HG02798 (cell line): ENCODE data around the gene FGGY.
"Not testable (repeated sequence)": the region's sequence is repeated elsewhere in the genome, so short reads cannot be mapped to it uniquely, and the experiment has no call there.

Experiments used
- ATAC-seq: cut with Tn5 transposase; IDR thresholded peaks from one replicate; pipeline ENCODE4 v1.9.1; 2021; ENCODE audit warnings: mild to moderate bottlenecking; ENCODE audit not compliant: unreplicated experiment, poor library complexity

The FGGY gene

DNA sequence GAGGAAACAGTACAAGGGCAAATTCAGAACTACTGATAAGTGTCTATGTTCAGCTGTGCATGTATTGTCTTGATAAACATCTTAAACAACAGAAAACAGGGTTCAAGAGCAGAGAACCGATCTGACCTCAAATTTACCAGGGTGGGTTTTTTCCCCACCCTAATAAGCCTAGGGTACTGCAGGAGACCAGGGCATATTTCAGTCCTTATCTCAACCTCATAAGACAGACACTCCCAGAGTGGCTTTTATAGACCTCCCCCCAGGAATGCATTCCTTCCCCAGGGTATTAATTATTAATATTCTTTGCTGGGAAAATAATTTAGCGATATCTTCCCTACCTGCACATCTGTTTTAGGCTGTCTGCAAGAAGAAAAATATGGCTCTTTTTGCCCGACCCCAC lies 261.7 kb downstream of the FGGY start:
- not testable (repeated sequence) for ATAC-seq

GRCh38 chr1:59560807-59561450 lies 264.0 kb downstream of the FGGY start:
- ATAC-seq: peak; percentile 63

GRCh38 chr1:59561796-59562195 lies 264.9 kb downstream of the FGGY start:
- ATAC-seq: no peak

DNA sequence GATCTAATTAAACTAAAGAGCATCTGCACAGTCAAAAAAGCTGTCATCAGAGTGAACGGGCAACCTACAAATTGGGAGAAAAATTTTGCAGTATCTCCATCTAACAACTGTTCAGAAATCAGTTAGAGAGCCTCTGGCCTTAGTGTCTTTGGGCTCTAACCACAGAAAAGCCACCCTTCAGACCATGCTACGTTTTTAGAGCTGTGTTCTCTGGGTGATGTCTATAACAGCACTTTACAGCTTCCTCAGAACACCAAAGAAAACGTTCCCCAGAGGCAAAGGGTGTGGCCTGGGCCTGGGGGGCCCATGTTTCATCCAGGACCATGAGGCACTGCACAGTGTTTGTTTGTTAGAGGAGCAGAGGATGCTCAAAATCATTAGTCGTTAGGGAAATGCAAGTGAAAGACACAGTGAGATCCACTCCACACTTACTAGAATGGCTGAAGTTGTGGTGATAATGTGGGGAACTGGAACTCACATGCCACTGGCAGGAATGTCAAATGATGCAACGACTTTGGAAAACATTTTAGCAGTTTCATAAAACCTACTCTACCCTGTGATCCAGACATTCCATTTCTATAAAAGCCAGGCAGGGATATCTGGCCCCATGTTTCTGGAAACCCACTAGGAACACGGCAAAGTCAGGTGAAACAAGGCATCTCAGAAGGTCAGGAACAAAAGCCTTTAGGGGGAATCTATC lies 267.4 kb downstream of the FGGY start:
- ATAC-seq: no peak

DNA sequence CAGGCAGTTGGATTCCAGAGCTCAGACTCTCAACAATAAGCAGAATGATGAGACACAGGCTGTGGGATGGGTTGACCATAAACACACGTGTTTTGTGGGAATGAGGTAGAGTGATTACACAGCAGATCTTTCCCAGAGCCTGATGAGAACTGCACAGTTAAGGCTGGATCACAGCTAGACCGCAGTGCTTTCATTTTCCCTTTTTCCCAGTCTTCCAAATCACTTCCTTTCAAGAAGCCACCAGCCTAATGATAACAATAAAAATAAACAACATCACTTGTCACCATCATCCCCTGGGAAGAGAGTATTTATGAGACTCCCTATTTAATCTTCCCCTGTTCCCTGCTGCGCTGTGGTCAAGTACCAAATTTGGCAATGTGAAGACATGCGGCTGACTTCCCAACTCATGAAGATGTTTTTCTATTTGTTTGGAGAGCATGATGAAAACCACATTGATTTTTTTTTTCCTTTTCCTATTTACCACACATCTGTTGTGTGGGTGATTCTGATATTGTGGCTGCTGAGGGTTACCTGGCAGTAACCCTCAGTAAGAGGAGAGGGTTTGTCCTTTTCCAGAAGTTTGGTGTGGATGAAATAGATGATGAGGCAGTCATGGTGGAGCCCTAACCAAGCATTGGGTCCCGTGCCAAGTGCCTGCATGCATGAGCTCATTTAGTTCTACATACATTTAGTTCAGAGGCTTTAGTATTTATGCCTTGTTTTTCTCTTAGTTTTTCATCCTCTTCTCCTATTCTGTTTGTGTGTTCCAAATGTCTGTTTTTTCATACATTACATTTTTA lies 268.9 kb downstream of the FGGY start:
- ATAC-seq: no peak

DNA sequence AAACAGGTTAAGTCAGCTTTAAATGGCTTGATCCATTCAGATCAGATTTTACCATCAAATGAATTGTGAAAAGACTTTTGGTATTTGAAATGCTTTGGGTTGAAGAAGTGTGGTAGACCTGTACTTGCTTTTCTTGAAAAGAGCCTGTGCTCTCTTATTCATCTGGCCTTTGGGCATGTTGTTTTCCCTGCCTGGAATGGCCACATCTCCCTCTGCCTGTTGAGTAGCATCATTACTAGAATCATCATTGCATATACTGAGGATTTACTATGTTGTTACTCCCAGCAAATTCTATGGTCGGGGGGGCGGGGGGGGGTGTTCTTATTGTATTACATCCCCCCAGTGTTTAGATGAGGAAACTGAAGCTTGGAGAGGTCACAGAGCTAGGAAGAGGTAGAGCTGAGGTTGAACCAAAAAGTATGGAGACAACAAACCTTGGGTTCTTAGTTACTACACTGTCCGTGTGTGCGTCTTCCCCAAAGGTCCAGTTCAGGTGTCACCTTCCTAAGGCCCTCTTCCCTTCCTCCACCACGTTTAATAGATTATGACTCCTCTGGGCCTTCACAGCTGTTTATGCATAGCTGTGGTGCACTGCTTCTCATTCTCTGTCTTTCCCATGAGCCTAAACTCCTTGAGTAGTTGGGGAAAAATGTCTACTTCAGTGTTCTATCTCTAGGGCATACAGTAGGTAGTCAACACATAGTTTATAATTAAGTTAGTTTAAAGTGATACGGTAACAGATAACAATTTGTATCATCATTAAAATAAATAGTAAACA lies 271.5 kb downstream of the FGGY start:
- ATAC-seq: no peak

DNA sequence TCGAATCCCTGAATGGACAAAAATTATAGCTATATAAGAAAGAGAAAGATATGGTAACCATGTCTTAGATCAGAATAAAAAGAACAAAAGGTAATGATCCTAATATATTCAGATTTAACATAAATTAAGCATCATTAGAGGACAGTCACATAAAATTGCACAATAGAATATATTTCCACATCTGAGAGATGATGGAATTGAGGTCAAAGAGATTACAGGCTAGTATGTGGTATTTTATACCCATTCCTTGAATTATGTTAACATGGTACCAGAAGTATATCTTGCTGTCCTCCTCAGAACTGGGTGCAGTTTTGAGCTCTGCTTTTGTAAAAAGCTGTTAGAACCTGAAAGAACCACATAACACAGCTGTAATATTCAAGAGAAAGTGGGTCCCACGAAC lies 272.3 kb downstream of the FGGY start:
- ATAC-seq: no peak

DNA sequence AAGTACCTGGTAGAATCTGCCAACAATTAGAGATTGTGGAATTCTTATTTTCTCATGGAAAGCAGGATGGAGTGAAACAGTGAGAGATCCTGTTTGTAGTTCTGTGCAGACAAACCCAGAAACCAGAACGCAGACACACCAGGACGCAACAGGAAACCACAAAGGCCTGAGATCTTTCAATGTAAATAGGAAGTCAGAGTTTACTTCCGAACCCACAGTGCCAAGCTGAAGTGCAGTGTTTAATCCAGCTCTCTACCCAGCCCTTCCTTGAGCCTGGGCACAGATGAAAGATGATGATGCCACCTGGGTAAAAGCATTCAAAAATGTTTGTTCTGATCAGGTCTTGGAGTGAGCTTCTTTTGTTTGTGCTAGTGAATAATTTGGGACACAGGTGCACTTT lies 273.6 kb downstream of the FGGY start:
- peak; percentile 64 for ATAC-seq

GRCh38 chr1:59574085-59574484 lies 277.2 kb downstream of the FGGY start:
- no peak for ATAC-seq

- peak; percentile 75 for ATAC-seq
Observed at GRCh38 chr1:59577774-59578173, 280.9 kb downstream of the FGGY start.

DNA sequence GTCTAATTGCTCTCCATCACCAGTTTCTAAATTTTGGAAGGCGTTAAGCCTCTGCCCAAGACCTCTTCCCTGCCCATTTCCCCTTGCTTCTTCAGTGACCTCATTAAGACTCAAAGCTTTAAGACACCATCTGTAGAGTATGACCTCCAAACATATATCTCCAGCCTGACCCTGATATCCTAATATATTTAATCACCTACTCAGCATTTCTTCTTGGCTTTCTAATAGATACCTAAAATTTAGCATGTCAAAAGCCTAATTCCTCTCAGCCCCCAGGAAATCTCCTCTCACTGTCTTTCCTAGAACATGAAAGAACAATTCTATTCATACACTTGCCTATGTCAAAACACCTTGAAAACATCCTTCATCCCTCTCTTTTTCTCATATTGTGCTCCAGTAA lies 282.3 kb downstream of the FGGY start:
- no peak for ATAC-seq

DNA sequence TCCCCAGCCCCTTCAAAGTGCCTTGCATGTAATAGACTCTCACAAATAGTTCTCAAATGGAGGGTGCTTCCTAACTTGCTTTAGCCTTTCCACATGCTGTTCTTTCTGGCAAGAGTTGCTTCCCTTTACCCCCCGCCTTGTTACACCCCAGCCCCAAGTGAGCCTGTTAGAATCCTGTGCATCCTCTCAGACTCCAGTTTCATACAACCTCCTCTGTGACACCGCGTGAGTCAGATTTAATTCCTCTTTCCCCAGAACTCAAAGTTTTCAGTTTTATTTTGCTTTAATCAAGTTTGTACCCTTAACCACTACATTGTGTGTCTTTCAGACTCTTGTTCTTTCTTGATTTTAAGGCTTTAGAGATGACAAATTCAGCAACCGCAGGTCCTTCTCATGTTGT lies 283.4 kb downstream of the FGGY start:
- ATAC-seq: no peak

- ATAC-seq: not testable (repeated sequence)
Observed at GRCh38 chr1:59592410-59592809, 295.5 kb downstream of the FGGY start.

GRCh38 chr1:59592924-59593323 lies 296.0 kb downstream of the FGGY start:
- peak; percentile 35 for ATAC-seq

DNA sequence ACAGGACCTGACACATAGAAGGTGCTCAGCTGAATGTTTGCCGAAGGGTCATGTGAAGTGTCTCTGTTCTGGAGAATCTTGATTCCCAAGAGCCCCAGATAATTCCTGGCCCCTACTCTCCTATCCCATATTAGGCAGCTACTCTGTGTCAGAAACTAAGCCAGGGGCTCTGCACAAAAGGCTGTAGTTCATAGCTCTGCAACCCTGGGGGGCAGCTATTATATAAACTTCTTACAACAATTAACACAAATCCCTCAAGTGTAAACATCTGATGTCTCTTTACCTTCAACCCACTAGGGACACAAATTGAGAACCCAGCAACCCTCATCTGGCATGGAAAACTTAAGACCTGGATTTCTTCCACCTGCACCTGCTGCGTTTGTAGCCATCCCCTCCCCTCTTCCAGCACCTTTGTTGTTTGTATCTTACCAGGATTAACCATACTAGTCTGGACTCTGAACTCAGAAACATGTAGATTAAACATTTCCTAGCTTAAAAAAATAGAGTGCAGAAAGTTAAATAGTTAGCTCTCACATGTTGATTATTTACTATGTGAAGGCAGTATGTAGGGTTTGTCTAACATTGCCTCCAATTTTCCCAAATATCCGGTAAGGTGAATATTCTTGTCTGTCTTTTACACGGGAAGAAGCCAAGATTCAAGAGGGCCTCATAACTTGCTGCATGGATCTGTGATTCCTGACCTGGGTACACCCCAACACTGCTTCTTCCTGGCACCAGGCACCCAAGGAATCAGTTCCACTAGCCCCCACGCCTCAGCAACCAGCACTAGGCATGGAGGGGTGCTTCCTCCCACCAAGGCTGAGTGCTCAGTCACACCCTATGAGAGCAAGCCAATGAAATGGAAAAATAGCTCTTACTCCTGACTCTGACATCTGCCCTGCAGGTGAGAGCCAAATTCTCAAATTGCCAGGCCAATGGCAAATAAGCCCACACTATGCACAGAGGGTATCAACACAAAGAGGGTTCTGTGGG lies 297.2 kb downstream of the FGGY start:
- no peak for ATAC-seq

DNA sequence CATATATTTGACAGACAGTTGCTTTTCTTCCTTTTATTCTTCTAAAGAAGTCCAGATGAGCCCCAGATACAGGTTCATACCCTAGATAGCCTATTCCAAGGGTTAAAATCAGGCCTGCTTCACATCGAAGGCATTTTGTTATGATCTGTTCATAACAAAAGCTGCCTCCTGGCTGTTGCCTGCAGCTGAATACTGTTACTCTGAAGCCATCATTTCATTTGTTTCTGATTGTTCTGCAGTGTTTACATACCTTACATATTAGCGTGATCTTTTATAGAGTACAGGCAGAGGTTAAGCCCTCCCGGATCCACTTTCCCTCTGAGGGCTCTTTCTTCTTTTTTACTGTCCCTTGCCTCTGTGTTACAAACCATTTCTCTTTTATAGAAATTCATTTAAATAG lies 298.9 kb downstream of the FGGY start:
- no peak for ATAC-seq

- no peak for ATAC-seq
Observed at GRCh38 chr1:59596432-59596831, 299.5 kb downstream of the FGGY start.

- ATAC-seq: no peak
Observed at GRCh38 chr1:59596956-59597355, 300.1 kb downstream of the FGGY start.

DNA sequence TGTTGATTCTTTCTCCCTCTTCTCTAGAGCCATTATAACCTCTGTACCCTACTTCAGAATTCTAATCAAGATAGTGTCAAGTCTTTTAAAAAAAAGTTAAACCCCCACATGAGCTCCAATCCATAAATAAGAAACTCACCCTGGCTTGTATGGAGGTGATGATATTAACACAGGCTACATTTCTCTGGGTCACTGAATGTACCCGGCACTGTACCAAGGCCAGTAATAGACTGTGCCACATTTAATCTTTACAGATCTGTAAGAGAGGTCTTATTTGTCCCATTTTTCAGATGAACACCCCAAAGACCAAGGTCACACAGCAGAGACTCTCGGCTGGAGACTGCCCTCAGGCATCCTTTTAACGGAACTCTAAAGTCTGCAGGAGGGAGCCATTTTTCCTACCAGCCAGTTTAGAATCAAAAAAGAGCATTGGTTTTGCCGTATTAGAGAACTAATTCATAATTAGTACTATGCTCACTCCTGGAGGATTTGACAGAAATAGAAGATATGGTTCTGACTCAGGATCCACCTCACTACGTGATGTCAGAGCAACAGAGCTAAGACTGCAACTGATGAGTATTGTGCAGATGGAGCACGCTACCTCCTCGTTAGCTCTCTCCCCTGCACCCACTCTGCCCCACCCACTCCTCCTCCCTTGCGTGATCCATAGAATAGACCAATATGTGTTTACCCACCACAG lies 300.7 kb downstream of the FGGY start:
- no peak for ATAC-seq
